OCI-LY7 (cell line): ENCODE data around the gene LCP1. TPM values are rescaled to one million over a fixed set of nuclear protein-coding genes. Genes with fewer than 3 reads are reported as not detected.

Source experiments
- BruUV-seq: library from RNA; stranded (reverse); fragments of 400-500 nt; replicated peaks from 2 replicates; lab custom pipeline; 2021; lab: Mats Ljungman, UMichigan
- CTCF ChIA-PET: fragments of 300-600 bp; sonication (Branson Sonifier 250); formaldehyde crosslinking; loops from one replicate; lab custom pipeline; 2022; ENCODE audit warnings: antibody characterized with exemption; ENCODE audit not compliant: unreplicated experiment; lab: Charles Lee
- POLR2A ChIA-PET: fragments of 300-600 bp; sonication (Branson Sonifier 250); formaldehyde crosslinking; loops from one replicate; lab custom pipeline; 2022; ENCODE audit warnings: antibody characterized with exemption; lab: Charles Lee
- DNase-seq: peaks from one replicate; pipeline ENCODE4 v3.0.0-alpha.2; 2015; ENCODE audit warnings: low spot score
- H2AFZ ChIP-seq: fragments of 200-600 bp; sonication (generic), shearing (Covaris generic); 2 replicates; pipeline ENCODE4 v1.6.1; 2014; ENCODE audit warnings: mild to moderate bottlenecking, antibody characterized with exemption, low read length, moderate library complexity
- H3K27ac ChIP-seq: fragments of 200-600 bp; sonication (generic); 2 replicates; pipeline ENCODE4 v1.5.1; 2014; ENCODE audit warnings: mixed run types, low read depth, mild to moderate bottlenecking, moderate library complexity, low read length, inconsistent platforms; ENCODE audit not compliant: poor library complexity, severe bottlenecking
- H3K36me3 ChIP-seq: fragments of 200-600 bp; sonication (generic); 2 replicates; pipeline ENCODE4 v1.6.1; 2014; ENCODE audit warnings: mild to moderate bottlenecking, antibody characterized with exemption, low read length, moderate library complexity, mixed read lengths; ENCODE audit not compliant: insufficient read depth
- H3K4me1 ChIP-seq: fragments of 200-600 bp; sonication (generic); 2 replicates; pipeline ENCODE4 v1.5.1; 2014; ENCODE audit warnings: mild to moderate bottlenecking, low read length; ENCODE audit not compliant: insufficient read depth, poor library complexity, severe bottlenecking
- H3K4me2 ChIP-seq: fragments of 200-600 bp; sonication (generic); 2 replicates; pipeline ENCODE4 v1.6.1; 2014; ENCODE audit warnings: mild to moderate bottlenecking, low read length
- H3K4me3 ChIP-seq: fragments of 200-600 bp; sonication (generic); 2 replicates; pipeline ENCODE4 v1.5.1; 2014; ENCODE audit warnings: mild to moderate bottlenecking, low read depth, low read length; ENCODE audit not compliant: poor library complexity, severe bottlenecking
- H3K79me2 ChIP-seq: fragments of 200-600 bp; sonication (generic); 2 replicates; pipeline ENCODE4 v1.6.1; 2016; ENCODE audit warnings: low read depth, mild to moderate bottlenecking, low read length, moderate library complexity, mixed read lengths; ENCODE audit not compliant: insufficient read depth
- H3K9me2 ChIP-seq: fragments of 200-600 bp; sonication (generic); 2 replicates; pipeline ENCODE4 v1.6.1; 2016; ENCODE audit warnings: mild to moderate bottlenecking, low read length, mixed read lengths; ENCODE audit not compliant: insufficient read depth
- H3K9me3 ChIP-seq: fragments of 200-600 bp; sonication (generic); 2 replicates; pipeline ENCODE4 v1.6.1; 2014; ENCODE audit warnings: mild to moderate bottlenecking, mixed run types, low read length, mixed read lengths
- H4K20me1 ChIP-seq: fragments of 200-600 bp; sonication (generic); 2 replicates; pipeline ENCODE4 v1.6.1; 2014; ENCODE audit warnings: mild to moderate bottlenecking, antibody characterized with exemption, low read length, moderate library complexity, mixed read lengths; ENCODE audit not compliant: insufficient read depth
- EZH2phosphoT487 ChIP-seq: fragments of 200-600 bp; sonication (generic); IDR thresholded peaks from 2 replicates; pipeline ENCODE4 v1.6.1; 2018; ENCODE audit warnings: low read depth, borderline replicate concordance, mild to moderate bottlenecking, mixed run types, antibody characterized with exemption, low read length, moderate library complexity, mixed read lengths
- intact Hi-C: fragments of 100-400 bp; cut with micrococcal nuclease; formaldehyde crosslinking; loops from one replicate; pipeline ENCODE4 v1.10.0; 2022; ENCODE audit not compliant: unreplicated experiment
- total RNA-seq, 2 experiments: library from RNA; depleted of rRNA in 1 of 2; stranded (reverse); fragments of >200 nt in 1 of 2; shearing (Covaris generic) in 1 of 2; gene quantifications; 2 replicates each; pipeline ENCODE4 v1.2.3, GENCODE V29; 2014 to 2022
- TF ChIP-seq, protein P1 (sequence below): fragments of 200-600 bp; sonication (generic); conservative IDR thresholded peaks from 2 replicates; pipeline ENCODE4 v1.5.1; 2014; ENCODE audit warnings: mild to moderate bottlenecking, antibody characterized with exemption, low read length, moderate library complexity, mixed read lengths

Gene LCP1
- total RNA-seq, 2 experiments from 2014 or later: 292 to 565 TPM

DNA sequence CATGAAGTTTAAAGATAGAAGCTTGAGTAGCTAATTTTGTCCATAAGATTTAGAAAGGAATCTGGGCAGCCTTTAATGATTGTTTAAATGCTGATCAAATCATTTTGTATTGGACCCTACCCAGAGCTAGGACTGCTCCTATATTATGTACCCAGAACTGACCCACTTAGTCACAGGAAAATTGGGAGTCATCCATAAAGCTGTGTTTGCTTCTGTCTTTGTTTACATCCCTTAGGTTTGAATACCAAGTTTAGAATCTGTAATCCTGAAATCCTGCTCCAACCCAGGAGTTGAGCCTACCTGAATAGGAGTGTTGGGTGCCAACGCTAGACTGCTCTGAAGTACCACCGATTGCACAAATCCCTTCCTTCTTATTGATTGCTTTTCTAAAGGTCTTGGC is 23.8 kb downstream of the LCP1 start:
- DNase-seq: no peak
- POLR2A ChIA-PET: interaction anchor here (1.2 to 2.4 kb wide), 4 partner anchors 10 to 28 kb away, joined by 4 to 8 read pairs (median 5); no protein-coding TSS in a partner anchor
- Histone ChIP-seq H3K4me2 (no peak overlapping the region), H3K9me3 (no peaks in the 10 kb centered on the region), H4K20me1 (peaks cover 22% of the 10 kb centered on the region; the same call in 1 of the 2 replicates), H3K27ac (no peak overlapping the region), H3K36me3 (peaks cover 94% of the 10 kb centered on the region), H3K4me1 (peaks cover 20% of the 10 kb centered on the region), H3K79me2 (peaks cover 51% of the 10 kb centered on the region), H2AFZ (no peak overlapping the region), H3K9me2 (no peaks in the 10 kb centered on the region), H3K4me3 (no peak overlapping the region)
- CTCF ChIA-PET: no interaction called here
- BruUV-seq: no TSS peak
- intact Hi-C loops: no loop called here
- TF ChIP-seq, protein P1, sequence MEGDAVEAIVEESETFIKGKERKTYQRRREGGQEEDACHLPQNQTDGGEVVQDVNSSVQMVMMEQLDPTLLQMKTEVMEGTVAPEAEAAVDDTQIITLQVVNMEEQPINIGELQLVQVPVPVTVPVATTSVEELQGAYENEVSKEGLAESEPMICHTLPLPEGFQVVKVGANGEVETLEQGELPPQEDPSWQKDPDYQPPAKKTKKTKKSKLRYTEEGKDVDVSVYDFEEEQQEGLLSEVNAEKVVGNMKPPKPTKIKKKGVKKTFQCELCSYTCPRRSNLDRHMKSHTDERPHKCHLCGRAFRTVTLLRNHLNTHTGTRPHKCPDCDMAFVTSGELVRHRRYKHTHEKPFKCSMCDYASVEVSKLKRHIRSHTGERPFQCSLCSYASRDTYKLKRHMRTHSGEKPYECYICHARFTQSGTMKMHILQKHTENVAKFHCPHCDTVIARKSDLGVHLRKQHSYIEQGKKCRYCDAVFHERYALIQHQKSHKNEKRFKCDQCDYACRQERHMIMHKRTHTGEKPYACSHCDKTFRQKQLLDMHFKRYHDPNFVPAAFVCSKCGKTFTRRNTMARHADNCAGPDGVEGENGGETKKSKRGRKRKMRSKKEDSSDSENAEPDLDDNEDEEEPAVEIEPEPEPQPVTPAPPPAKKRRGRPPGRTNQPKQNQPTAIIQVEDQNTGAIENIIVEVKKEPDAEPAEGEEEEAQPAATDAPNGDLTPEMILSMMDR: no peak
- no peak for TF ChIP-seq EZH2phosphoT487

DNA sequence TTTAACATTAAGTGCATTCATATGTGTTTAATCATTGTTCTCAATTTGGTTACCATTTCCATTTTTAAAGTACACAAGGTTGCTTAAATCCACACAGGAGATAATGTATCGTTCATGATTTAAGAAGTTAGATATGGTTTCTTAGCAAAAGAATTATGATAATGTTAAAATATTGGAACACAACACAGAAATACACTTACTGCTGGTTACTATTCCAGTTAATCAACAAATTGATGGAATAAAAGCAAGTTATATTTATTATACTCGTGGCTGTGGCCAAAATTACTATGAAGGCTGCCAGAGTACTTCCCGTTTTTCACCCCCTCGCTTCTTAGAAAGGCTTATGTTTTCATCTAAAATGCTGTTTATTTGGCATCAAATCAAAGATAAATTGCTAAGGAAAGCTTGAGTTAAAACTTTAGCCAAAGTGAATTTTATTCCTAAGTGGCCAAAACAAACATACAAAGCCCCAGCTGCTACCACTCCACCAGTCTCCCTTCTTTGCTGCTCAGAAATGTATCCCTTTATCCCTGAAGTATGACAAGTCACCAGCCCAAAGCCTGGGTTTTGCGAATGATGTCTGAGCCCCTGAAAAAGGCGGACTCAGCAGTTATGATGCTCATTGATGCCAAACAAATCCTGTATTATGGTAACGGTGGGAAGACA is 27.7 kb downstream of the LCP1 start:
- Histone ChIP-seq H3K4me3 (no peak overlapping the region), H3K9me2 (no peaks in the 10 kb centered on the region), H4K20me1 (peaks cover 10% of the 10 kb centered on the region; the same call in 1 of the 2 replicates), H3K79me2 (peaks cover 21% of the 10 kb centered on the region), H3K9me3 (no peaks in the 10 kb centered on the region), H3K4me2 (no peak overlapping the region), H2AFZ (no peak overlapping the region), H3K4me1 (no peaks in the 10 kb centered on the region), H3K27ac (no peak overlapping the region), H3K36me3 (peaks cover 99% of the 10 kb centered on the region)
- TSS peak; percentile 23 for BruUV-seq
- POLR2A ChIA-PET: interaction anchor here (0.6 kb wide), 1 partner anchor 188 kb away, joined by 3 read pairs; no protein-coding TSS in a partner anchor
- intact Hi-C loops: no loop called here
- CTCF ChIA-PET: no interaction called here
- DNase-seq: no peak
- no peak for TF ChIP-seq EZH2phosphoT487
- TF ChIP-seq, protein P1: no peak

DNA sequence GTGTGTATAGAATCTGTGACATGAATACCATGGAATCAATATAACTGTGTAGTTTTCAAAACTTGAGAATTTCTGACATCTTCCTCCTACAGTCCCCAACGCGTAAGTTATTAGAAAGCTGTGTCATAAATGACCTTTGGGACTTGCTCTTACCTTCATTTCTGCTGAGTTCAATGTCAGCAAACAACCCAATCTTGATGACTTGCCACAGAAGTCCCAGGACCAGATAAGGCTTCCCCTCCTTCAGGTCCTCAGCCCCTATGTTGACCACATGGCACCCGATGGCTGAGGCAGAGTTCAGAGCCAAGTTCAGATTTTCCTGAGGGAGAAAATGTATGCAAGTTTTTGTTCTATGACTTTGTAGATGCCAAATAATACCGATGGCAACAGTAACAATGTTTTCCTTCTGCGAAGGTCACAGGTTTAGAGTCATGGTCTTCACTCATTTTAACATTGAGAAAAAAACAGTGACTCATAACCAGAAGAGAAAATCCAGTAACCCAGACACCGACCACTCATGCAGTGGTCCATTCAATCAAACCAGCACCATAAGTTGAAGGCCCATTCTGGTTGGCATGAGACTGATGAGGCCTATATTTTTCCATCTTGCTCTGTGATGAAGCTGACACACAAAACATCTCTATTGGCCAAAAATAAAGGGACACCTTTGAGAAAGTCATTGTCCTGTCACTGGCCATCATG is 29.2 kb downstream of the LCP1 start:
- H3K4me1 ChIP-seq: no peaks in the 10 kb centered on the region
- H3K27ac ChIP-seq: no peak overlapping the region
- TF ChIP-seq, protein P1: no peak
- TF ChIP-seq EZH2phosphoT487: no peak
- no peak overlapping the region for H3K4me2 ChIP-seq
- peaks cover 8% of the 10 kb centered on the region; the same call in 1 of the 2 replicates for H3K79me2 ChIP-seq
- BruUV-seq: no TSS peak
- intact Hi-C loops: no loop called here
- no peaks in the 10 kb centered on the region for H4K20me1 ChIP-seq
- ChIA-PET CTCF (no interaction called here), POLR2A (interaction anchor here (0.6 kb wide), 1 partner anchor 84 kb away, joined by 5 read pairs; no protein-coding TSS in a partner anchor)
- no peaks in the 10 kb centered on the region for H3K9me2 ChIP-seq
- no peak overlapping the region for H3K4me3 ChIP-seq
- no peaks in the 10 kb centered on the region for H3K9me3 ChIP-seq
- peaks cover 99% of the 10 kb centered on the region for H3K36me3 ChIP-seq
- no peak for DNase-seq
- H2AFZ ChIP-seq: no peak overlapping the region
